ENCODE measurements around the gene UBA5. TPM values are rescaled to one million over a fixed set of nuclear protein-coding genes. Genes with fewer than 3 reads are reported as not detected.
A peak's percentile ranks its signal among the peaks of the same experiment; 100 is the strongest.
"Not testable (repeated sequence)": the region's sequence is repeated elsewhere in the genome, so short reads cannot be mapped to it uniquely, and the experiment has no call there.

The UBA5 gene
- total RNA-seq, 1 donor from 2014 or later: 26.5 TPM

- peaks cover 0 to 17% of the 10 kb centered on the region in 2 donors for H3K36me3 ChIP-seq
These were observed 21.4 kb upstream of the UBA5 start for GRCh38 chr3:132638706-132639105.

GRCh38 chr3:132641427-132641826, 18.7 kb upstream of the UBA5 start:
- not testable (repeated sequence) for H3K27me3 ChIP-seq
- intact Hi-C loops (cut with DNase I): loop anchor here (5.0 kb wide), 1 partner anchor 104 kb away; no protein-coding TSS in a partner anchor

More at GRCh38 chr3:132638706-132639105, 21.4 kb upstream of the UBA5 start:
- H3K9me3 ChIP-seq: no peaks in the 10 kb centered on the region
- DNase-seq (ENCODE audit: extremely low spot score in 2 of 2): no peak
- no peak overlapping the region for H3K4me3 ChIP-seq
- TF ChIP-seq CTCF (IDR thresholded peaks at IDR 0.05): no peak
- TF ChIP-seq POLR2AphosphoS5 (IDR thresholded peaks at IDR 0.05; ENCODE audit: insufficient read depth in 1 of 2, low read depth in 1 of 2): no peak
- TF ChIP-seq POLR2A (IDR thresholded peaks at IDR 0.05): no peak
- H3K27ac ChIP-seq: no peak overlapping the region
- intact Hi-C loops (cut with DNase I): no loop called here
- H3K4me1 ChIP-seq: peaks cover 5% of the 10 kb centered on the region
- no peaks in the 10 kb centered on the region for H3K27me3 ChIP-seq

GRCh38 chr3:132641837-132642538, 18.1 kb upstream of the UBA5 start:
- peaks cover 5% of the 10 kb centered on the region for H3K4me1 ChIP-seq
- no peak overlapping the region for H3K27ac ChIP-seq
- no peaks in the 10 kb centered on the region for H3K9me3 ChIP-seq
- no peaks in the 10 kb centered on the region for H3K27me3 ChIP-seq
- TF ChIP-seq POLR2A (IDR thresholded peaks at IDR 0.05) (no peak), CTCF (IDR thresholded peaks at IDR 0.05) (peak; percentile 73 to 78 (median 74)), POLR2AphosphoS5 (IDR thresholded peaks at IDR 0.05; ENCODE audit: insufficient read depth in 1 of 2, low read depth in 1 of 2) (peak in 1 of 2 donors; percentile 21)
- H3K4me3 ChIP-seq: no peak overlapping the region
- no peak for DNase-seq (ENCODE audit: extremely low spot score in 2 of 2)
- H3K36me3 ChIP-seq: peaks cover 0 to 6% of the 10 kb centered on the region in 2 donors
- intact Hi-C loops (cut with DNase I): loop anchor here (5.0 kb wide), 1 partner anchor 105 kb away; no protein-coding TSS in a partner anchor

More at GRCh38 chr3:132641427-132641826, 18.7 kb upstream of the UBA5 start:
- H3K4me1 ChIP-seq; H3K4me3 ChIP-seq; H3K9me3 ChIP-seq; H3K27ac ChIP-seq; DNase-seq (ENCODE audit: extremely low spot score in 2 of 2): not testable (repeated sequence)
- peaks cover 0 to 12% of the 10 kb centered on the region in 2 donors for H3K36me3 ChIP-seq

GRCh38 chr3:132642539-132642847, 17.6 kb upstream of the UBA5 start:
- no peak for DNase-seq (ENCODE audit: extremely low spot score in 2 of 2)
- Histone ChIP-seq H3K36me3 (peaks cover 0 to 4% of the 10 kb centered on the region in 2 donors), H3K4me1 (peaks cover 3% of the 10 kb centered on the region), H3K27me3 (no peaks in the 10 kb centered on the region), H3K27ac (no peak overlapping the region), H3K4me3 (no peak overlapping the region), H3K9me3 (no peaks in the 10 kb centered on the region)
- intact Hi-C loops (cut with DNase I): loop anchor here (5.0 kb wide), 1 partner anchor 105 kb away; no protein-coding TSS in a partner anchor
- TF ChIP-seq CTCF (IDR thresholded peaks at IDR 0.05) (no peak), POLR2AphosphoS5 (IDR thresholded peaks at IDR 0.05; ENCODE audit: insufficient read depth in 1 of 2, low read depth in 1 of 2) (no peak), POLR2A (IDR thresholded peaks at IDR 0.05) (no peak)

GRCh38 chr3:132643366-132643765, 16.8 kb upstream of the UBA5 start:
- DNase-seq (ENCODE audit: extremely low spot score in 2 of 2): no peak

GRCh38 chr3:132645058-132645457, 15.1 kb upstream of the UBA5 start:
- intact Hi-C loops (cut with DNase I): no loop called here
- TF ChIP-seq CTCF (IDR thresholded peaks at IDR 0.05) (no peak), POLR2A (IDR thresholded peaks at IDR 0.05) (no peak), POLR2AphosphoS5 (IDR thresholded peaks at IDR 0.05; ENCODE audit: insufficient read depth in 1 of 2, low read depth in 1 of 2) (no peak)

More at GRCh38 chr3:132643366-132643765, 16.8 kb upstream of the UBA5 start:
- no peak overlapping the region for H3K4me3 ChIP-seq
- TF ChIP-seq POLR2A (IDR thresholded peaks at IDR 0.05) (no peak), POLR2AphosphoS5 (IDR thresholded peaks at IDR 0.05; ENCODE audit: insufficient read depth in 1 of 2, low read depth in 1 of 2) (no peak)
- no peaks in the 10 kb centered on the region for H3K9me3 ChIP-seq
- intact Hi-C loops (cut with DNase I): loop anchor here (5.0 kb wide), 1 partner anchor 106 kb away; no protein-coding TSS in a partner anchor
- peaks cover 0 to 4% of the 10 kb centered on the region in 2 donors for H3K36me3 ChIP-seq
- no peaks in the 10 kb centered on the region for H3K4me1 ChIP-seq
- H3K27ac ChIP-seq: no peak overlapping the region
- no peaks in the 10 kb centered on the region for H3K27me3 ChIP-seq

More at GRCh38 chr3:132645058-132645457, 15.1 kb upstream of the UBA5 start:
- H3K4me3 ChIP-seq: no peak overlapping the region
- DNase-seq (ENCODE audit: extremely low spot score in 2 of 2): no peak
- H3K27me3 ChIP-seq: no peaks in the 10 kb centered on the region
- no peaks in the 10 kb centered on the region for H3K4me1 ChIP-seq
- no peaks in the 10 kb centered on the region for H3K9me3 ChIP-seq
- no peaks in the 10 kb centered on the region for H3K36me3 ChIP-seq
- no peak overlapping the region for H3K27ac ChIP-seq
